ENCODE results near the gene SRM.

Gene SRM

DNA sequence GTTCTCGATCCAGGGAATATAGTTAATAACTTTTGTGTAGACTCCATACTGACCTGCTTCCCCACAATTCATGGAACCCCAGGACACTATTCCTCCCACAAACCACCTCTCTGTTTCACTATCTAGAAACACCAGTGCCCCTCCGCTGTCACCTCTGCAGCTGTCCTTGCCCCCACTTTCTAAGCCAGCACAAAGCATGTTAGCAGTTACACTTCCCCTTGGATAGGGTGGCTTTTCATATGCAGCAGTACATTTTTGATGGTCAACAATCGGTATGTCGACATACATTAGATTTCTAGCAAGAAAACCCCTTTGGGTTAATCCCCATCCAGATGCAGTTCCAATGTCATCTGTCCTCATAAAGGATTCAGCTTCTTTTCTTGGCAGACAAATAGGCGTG lies 32.9 kb downstream of the SRM start:
- TF ChIP-seq TAF1 (IDR thresholded peaks at IDR 0.05; ENCODE audit: borderline replicate concordance, insufficient read depth, low read length) (no peak), POLR2AphosphoS5 (IDR thresholded peaks at IDR 0.05; ENCODE audit: low read depth, low read length) (no peak), SIN3A (IDR thresholded peaks at IDR 0.05; ENCODE audit: borderline replicate concordance, insufficient read depth, low read length) (no peak), FOXP2 (optimal IDR thresholded peaks at IDR 0.05; ENCODE audit: borderline replicate concordance, extremely low read depth, extremely low read length, insufficient read depth) (no peak)
- TF ChIP-seq, protein P1, sequence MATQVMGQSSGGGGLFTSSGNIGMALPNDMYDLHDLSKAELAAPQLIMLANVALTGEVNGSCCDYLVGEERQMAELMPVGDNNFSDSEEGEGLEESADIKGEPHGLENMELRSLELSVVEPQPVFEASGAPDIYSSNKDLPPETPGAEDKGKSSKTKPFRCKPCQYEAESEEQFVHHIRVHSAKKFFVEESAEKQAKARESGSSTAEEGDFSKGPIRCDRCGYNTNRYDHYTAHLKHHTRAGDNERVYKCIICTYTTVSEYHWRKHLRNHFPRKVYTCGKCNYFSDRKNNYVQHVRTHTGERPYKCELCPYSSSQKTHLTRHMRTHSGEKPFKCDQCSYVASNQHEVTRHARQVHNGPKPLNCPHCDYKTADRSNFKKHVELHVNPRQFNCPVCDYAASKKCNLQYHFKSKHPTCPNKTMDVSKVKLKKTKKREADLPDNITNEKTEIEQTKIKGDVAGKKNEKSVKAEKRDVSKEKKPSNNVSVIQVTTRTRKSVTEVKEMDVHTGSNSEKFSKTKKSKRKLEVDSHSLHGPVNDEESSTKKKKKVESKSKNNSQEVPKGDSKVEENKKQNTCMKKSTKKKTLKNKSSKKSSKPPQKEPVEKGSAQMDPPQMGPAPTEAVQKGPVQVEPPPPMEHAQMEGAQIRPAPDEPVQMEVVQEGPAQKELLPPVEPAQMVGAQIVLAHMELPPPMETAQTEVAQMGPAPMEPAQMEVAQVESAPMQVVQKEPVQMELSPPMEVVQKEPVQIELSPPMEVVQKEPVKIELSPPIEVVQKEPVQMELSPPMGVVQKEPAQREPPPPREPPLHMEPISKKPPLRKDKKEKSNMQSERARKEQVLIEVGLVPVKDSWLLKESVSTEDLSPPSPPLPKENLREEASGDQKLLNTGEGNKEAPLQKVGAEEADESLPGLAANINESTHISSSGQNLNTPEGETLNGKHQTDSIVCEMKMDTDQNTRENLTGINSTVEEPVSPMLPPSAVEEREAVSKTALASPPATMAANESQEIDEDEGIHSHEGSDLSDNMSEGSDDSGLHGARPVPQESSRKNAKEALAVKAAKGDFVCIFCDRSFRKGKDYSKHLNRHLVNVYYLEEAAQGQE (IDR thresholded peaks at IDR 0.05; ENCODE audit: insufficient read depth in 1 of 2, low read depth in 2 of 2, low read length in 2 of 2): no peak

DNA sequence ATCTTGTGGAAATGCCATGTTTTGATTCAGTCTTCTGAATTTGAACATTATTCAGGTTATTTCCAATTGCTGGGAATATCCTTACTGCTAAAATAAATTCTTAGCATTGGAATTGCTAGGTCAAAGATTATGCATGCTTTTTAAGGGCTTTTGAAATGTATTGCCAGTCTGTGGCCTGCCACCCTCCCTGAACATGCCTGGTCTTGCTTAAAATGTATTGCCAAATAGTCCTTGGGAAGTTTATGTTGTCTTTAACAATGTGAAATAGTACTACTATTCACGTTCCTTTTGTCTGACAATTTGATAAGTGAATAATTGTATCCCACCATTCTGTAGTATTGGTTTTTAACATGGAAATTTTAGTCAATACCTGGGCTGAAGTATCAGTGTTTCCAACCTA lies 33.8 kb downstream of the SRM start:
- no peak for TF ChIP-seq FOXP2 (optimal IDR thresholded peaks at IDR 0.05; ENCODE audit: borderline replicate concordance, extremely low read depth, extremely low read length, insufficient read depth)
- no peak for TF ChIP-seq SIN3A (IDR thresholded peaks at IDR 0.05; ENCODE audit: borderline replicate concordance, insufficient read depth, low read length)
- TF ChIP-seq, protein P1 (IDR thresholded peaks at IDR 0.05; ENCODE audit: insufficient read depth in 1 of 2, low read depth in 2 of 2, low read length in 2 of 2): no peak
- TF ChIP-seq TAF1 (IDR thresholded peaks at IDR 0.05; ENCODE audit: borderline replicate concordance, insufficient read depth, low read length): no peak
- TF ChIP-seq POLR2AphosphoS5 (IDR thresholded peaks at IDR 0.05; ENCODE audit: low read depth, low read length): no peak

DNA sequence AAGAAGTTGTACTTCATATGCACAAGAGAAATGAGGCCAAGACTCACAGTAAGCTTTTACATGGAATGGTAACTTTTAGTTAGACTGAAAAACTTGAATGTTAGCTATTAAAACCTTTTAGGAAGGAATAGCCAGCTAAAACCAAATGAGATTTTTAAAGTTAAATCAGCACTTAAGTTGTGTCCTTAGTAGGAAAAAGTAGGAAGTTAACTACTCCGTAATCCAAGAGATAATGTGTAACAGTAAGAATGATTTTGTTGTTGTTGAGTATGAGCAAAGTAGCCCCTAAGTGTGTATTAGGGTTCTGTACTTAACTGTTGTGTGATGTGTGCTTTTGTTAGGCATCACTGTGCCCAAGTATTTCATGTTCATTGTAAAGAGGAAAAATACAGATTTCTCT lies 34.2 kb downstream of the SRM start:
- no peak for TF ChIP-seq POLR2AphosphoS5 (IDR thresholded peaks at IDR 0.05; ENCODE audit: low read depth, low read length)

DNA sequence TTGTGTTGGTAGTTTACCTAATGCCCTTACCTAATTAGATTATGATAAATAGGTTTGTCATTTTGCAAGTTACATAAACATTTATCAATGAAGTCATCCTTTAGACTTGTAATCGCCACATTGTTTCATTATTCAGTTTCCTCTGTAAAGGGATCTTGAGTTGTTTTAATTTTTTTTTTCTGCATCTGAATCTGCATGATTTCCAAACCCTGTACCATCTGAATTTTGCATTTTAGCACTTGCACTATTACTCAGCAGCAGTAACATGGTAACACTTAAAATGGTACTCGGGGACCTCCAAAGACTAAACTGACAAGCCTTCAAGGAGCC lies 35.0 kb downstream of the SRM start:
- TF ChIP-seq, protein P1 (IDR thresholded peaks at IDR 0.05; ENCODE audit: insufficient read depth in 1 of 2, low read depth in 2 of 2, low read length in 2 of 2): no peak
- no peak for TF ChIP-seq TAF1 (IDR thresholded peaks at IDR 0.05; ENCODE audit: borderline replicate concordance, insufficient read depth, low read length)
- TF ChIP-seq FOXP2 (optimal IDR thresholded peaks at IDR 0.05; ENCODE audit: borderline replicate concordance, extremely low read depth, extremely low read length, insufficient read depth): no peak
- TF ChIP-seq POLR2AphosphoS5 (IDR thresholded peaks at IDR 0.05; ENCODE audit: low read depth, low read length): no peak
- no peak for TF ChIP-seq SIN3A (IDR thresholded peaks at IDR 0.05; ENCODE audit: borderline replicate concordance, insufficient read depth, low read length)

DNA sequence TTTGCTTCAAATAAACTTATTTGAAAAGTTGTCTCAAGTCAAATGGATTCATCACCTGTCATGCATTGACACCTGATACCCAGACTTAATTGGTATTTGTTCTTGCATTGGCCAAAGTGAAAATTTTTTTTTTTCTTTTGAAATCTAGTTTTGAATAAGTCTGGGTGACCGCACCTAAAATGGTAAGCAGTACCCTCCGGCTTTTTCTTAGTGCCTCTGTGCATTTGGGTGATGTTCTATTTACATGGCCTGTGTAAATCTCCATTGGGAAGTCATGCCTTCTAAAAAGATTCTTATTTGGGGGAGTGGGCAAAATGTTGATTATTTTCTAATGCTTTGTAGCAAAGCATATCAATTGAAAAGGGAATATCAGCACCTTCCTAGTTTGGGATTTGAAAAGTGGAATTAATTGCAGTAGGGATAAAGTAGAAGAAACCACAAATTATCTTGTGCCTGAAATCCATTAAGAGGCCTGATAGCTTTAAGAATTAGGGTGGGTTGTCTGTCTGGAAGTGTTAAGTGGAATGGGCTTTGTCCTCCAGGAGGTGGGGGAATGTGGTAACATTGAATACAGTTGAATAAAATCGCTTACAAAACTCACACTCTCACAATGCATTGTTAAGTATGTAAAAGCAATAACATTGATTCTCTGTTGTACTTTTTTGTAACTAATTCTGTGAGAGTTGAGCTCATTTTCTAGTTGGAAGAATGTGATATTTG lies 35.5 kb downstream of the SRM start:
- TF ChIP-seq, protein P1 (IDR thresholded peaks at IDR 0.05; ENCODE audit: insufficient read depth in 1 of 2, low read depth in 2 of 2, low read length in 2 of 2): no peak
- TF ChIP-seq FOXP2 (optimal IDR thresholded peaks at IDR 0.05; ENCODE audit: borderline replicate concordance, extremely low read depth, extremely low read length, insufficient read depth) (no peak), POLR2AphosphoS5 (IDR thresholded peaks at IDR 0.05; ENCODE audit: low read depth, low read length) (0 out of 2 replicates have a peak, but pooled peaks have one; percentile 11)

Measured in PFSK-1 (cell line).